ENCODE results near the gene RASD2. TPM values are rescaled to one million over a fixed set of nuclear protein-coding genes. Genes with fewer than 3 reads are reported as not detected.

The RASD2 gene
- total and polyA plus RNA-seq, 10 of the 15 experiments (the other 5 are each of a cell fraction or from before 2014, with no cell fraction given): 0.03 TPM; not detected in 9

- TF ChIP-seq, protein P1, sequence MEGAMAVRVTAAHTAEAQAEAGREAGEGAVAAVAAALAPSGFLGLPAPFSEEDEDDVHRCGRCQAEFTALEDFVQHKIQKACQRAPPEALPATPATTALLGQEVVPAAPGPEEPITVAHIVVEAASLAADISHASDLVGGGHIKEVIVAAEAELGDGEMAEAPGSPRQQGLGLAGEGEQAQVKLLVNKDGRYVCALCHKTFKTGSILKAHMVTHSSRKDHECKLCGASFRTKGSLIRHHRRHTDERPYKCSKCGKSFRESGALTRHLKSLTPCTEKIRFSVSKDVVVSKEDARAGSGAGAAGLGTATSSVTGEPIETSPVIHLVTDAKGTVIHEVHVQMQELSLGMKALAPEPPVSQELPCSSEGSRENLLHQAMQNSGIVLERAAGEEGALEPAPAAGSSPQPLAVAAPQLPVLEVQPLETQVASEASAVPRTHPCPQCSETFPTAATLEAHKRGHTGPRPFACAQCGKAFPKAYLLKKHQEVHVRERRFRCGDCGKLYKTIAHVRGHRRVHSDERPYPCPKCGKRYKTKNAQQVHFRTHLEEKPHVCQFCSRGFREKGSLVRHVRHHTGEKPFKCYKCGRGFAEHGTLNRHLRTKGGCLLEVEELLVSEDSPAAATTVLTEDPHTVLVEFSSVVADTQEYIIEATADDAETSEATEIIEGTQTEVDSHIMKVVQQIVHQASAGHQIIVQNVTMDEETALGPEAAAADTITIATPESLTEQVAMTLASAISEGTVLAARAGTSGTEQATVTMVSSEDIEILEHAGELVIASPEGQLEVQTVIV (IDR thresholded peaks at IDR 0.05; ENCODE audit: borderline replicate concordance, partially characterized antibody): no peak
- no peak for TF ChIP-seq CBFB (IDR thresholded peaks at IDR 0.05; ENCODE audit: low read depth)
- TF ChIP-seq, protein P2, sequence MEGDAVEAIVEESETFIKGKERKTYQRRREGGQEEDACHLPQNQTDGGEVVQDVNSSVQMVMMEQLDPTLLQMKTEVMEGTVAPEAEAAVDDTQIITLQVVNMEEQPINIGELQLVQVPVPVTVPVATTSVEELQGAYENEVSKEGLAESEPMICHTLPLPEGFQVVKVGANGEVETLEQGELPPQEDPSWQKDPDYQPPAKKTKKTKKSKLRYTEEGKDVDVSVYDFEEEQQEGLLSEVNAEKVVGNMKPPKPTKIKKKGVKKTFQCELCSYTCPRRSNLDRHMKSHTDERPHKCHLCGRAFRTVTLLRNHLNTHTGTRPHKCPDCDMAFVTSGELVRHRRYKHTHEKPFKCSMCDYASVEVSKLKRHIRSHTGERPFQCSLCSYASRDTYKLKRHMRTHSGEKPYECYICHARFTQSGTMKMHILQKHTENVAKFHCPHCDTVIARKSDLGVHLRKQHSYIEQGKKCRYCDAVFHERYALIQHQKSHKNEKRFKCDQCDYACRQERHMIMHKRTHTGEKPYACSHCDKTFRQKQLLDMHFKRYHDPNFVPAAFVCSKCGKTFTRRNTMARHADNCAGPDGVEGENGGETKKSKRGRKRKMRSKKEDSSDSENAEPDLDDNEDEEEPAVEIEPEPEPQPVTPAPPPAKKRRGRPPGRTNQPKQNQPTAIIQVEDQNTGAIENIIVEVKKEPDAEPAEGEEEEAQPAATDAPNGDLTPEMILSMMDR (IDR thresholded peaks at IDR 0.05 in 2 of 3, conservative IDR thresholded peaks at IDR 0.05 in 1 of 3; ENCODE audit: control insufficient read depth in 2 of 3, extremely low read depth in 1 of 3, insufficient read depth in 1 of 3, low read depth in 3 of 3, low read length in 3 of 3): no peak
- no peak for TF ChIP-seq JUNB (IDR thresholded peaks at IDR 0.05)
- no peak for TF ChIP-seq USF1 (IDR thresholded peaks at IDR 0.05; ENCODE audit: borderline replicate concordance, extremely low read length, insufficient read depth, low read depth, low read length)
- TF ChIP-seq BACH1 (IDR thresholded peaks at IDR 0.05; ENCODE audit: borderline replicate concordance): no peak
- TF ChIP-seq USF2 (IDR thresholded peaks at IDR 0.05; ENCODE audit: borderline replicate concordance, low read depth, low read length): no peak
- no peak for TF ChIP-seq ZZZ3 (IDR thresholded peaks at IDR 0.05; ENCODE audit: control insufficient read depth, insufficient read length, low read depth)
These were observed 28.4 kb downstream of the RASD2 start (continued) for GRCh38 chr22:35568751-35569739.

All from GM12878 (cell line).